Activated CD4-positive, CD25-positive, alpha-beta regulatory T cell treated with anti-CD3 and anti-CD28 coated beads, Interleukin-2, amount 50 U/mL, for 72 hours (primary cell): ENCODE measurements around the gene KRT7.
A peak's percentile ranks its signal among the peaks of the same experiment; 100 is the strongest.
"Not testable (repeated sequence)": the region's sequence is repeated elsewhere in the genome, so short reads cannot be mapped to it uniquely, and the experiment has no call there.

ENCODE experiments used
- DNase-seq: peaks from one replicate; pipeline ENCODE4 v3.0.0; 2021

KRT7 gene

DNA sequence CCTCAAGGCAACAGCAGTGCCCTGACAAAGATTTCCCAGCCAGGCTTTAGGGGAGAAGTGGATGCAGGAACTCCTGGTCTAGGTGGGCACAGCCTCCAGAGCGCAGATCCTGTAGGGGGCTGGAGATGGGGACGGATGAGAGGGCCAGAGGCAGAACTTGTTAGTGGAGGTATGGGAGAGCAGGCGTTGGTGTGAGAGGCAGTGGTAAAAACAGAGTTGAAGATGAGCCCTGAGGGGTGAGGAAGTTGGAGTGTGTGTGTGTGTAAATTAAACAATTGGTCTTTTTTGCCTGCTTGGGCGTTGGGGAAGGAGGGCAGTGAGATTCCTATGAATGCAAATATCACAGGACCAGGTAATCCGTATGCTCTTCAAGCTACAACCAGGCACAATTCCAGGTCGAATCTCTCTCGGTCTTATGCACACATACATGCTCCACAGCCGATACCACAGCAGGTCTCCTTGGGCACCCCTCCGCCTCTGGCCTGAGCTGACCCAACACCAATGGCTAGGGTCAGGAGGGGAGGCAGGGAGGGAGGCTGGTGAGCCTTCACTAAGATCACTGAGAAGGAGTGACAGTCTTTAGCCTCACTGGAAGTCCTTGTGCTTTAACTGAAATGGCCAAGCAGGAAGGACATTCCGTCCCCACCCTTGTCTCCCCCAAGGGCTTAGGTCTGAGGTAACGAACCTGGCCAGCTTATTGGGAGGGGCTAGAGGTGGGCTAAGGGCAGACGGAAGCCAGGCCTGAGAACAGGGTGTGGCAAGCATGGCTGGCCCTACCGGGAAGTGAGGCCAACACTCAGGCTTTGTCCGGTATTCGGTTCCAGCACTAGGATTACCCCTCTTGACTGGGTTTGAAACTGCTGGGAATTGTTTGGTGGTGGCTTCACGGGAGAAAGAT lies 1.5 kb upstream of the KRT7 start:
- no peak for DNase-seq

DNA sequence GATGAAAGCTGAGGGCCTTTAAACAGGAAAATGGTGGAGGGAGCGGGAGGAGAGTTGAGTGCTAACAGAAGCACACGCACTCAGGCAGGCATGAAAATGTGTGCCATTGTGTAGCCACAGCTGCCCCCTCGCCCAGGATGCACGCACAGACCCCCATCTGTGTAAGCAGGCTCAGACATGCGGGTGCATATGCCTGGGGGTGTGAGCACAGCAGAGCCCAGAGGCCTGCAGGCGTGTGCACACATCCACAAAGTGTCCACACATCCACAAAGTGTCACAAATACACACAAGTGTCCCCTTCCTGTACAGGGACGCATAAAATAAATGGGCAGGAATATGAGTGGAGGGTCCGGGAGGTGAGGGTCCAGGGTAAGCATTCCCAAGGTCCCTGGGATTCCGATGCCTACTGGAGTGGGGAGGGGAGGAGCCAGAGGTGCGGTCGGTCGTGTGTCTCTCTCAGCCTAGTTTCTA lies 805 bp upstream of the KRT7 start:
- no peak for DNase-seq

DNA sequence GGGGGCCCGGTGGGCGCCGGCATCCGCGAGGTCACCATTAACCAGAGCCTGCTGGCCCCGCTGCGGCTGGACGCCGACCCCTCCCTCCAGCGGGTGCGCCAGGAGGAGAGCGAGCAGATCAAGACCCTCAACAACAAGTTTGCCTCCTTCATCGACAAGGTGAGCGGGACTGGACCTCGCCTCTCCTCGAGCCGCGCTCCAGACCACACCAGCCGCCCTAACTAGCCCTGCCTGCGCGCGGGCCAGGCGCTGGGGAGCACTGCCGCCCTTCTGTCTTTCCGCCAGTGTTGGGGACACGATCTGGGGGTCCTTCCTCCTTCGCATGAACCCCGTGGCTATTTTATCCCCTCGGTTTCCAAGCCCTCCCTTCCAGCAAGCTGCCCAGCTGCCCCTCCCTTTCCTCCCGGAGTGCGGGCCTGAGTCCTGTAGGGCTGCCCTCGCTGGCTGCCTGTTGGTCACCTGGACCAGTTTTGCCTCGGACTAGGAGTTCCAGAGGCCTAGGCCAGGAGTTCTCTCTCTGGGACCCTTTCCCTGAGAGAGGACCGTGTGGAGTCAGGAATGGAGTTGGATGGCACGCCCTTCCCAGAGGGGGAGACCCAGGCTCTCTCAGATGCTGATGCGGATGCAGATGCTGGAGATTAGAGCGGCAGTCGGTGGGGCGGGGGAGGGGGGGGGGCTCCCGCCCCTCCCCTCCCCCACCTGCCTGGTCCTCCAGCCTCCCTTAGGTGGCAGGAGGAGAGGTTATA lies 592 bp downstream of the KRT7 start:
- DNase-seq, result no peak

DNA sequence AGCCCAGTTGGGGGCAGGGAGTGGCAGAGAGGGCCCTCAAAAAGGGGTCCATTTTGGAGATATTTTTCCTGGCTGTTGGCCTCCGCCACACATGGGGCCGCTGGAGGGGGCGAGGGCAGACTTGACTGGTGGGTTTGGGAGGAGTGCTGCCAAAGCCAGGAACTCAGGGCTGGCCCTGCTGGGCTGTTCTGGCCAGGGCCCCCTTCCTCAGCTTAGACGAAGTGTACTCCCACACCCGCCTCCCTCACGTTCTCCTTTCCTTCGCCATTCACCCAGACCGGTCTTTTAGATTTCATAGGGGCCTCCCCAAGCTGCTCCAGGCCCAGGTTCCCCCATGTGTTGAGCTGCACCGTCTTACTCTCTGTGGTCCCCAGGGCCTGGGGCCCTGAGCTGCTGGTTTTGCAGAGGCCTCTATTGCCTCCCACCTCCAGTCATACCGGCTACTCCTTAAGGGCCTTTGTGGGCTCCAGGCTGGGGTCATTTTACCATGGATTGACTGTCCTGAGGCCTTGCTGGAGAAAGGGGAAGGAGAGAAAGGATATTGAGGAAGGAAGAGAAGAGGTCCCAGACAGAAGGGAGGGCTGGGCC lies 1.3 kb downstream of the KRT7 start:
- DNase-seq, result no peak

DNA sequence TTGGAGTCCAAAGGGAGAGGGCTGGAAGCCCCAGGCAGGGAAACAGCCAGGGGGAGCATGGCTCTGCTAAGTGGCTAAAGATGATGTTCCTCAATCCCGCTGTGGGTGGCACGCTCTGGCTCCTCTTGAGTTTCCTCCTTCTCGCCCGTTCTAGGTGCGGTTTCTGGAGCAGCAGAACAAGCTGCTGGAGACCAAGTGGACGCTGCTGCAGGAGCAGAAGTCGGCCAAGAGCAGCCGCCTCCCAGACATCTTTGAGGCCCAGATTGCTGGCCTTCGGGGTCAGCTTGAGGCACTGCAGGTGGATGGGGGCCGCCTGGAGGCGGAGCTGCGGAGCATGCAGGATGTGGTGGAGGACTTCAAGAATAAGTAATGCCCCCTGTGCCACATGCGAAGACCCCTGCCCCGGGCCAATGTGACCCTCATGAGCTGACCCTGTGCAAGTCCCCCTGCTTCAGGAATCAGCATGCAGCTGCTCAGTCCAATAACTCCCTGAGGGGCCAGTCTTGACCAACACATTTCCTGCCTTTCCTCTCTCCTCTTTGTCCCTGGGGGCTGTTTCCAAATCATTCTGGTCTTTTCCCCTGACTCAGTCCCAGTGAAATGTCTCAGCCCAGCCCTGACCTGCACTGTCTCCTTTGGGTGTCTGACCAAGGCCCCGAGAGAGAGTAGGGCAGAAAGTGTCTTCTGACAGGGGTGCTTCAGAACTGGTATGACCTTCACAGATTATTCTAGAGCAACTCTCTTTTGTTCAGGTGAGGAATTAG lies 2.1 kb downstream of the KRT7 start:
- DNase-seq, result no peak

DNA sequence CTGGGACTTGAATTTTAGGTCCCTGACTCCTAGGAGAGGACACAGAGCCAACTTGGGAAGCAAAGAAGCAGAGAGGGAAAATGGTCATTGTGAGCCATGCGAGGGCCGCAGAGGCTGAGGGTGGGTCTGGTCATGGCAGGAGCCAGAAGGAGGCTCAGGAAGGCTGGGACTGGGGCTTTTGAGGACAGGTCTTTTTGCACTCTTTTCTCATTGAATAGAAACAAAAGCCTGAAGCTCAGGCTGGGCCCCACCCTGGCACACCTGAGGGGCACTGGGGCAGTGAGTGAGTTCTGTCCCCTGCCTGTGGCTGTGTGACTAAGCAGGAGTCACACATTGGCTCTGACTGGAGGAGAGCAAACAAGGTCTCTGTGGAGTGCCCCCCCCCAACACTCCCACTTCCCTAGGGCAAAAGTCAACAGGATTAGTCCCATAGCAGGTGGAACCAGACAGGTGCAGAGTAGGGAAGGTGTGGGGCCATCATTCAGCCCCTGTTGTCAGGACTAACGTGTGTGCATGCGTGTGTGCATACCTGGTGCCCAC lies 2.8 kb downstream of the KRT7 start:
- DNase-seq, result no peak

DNA sequence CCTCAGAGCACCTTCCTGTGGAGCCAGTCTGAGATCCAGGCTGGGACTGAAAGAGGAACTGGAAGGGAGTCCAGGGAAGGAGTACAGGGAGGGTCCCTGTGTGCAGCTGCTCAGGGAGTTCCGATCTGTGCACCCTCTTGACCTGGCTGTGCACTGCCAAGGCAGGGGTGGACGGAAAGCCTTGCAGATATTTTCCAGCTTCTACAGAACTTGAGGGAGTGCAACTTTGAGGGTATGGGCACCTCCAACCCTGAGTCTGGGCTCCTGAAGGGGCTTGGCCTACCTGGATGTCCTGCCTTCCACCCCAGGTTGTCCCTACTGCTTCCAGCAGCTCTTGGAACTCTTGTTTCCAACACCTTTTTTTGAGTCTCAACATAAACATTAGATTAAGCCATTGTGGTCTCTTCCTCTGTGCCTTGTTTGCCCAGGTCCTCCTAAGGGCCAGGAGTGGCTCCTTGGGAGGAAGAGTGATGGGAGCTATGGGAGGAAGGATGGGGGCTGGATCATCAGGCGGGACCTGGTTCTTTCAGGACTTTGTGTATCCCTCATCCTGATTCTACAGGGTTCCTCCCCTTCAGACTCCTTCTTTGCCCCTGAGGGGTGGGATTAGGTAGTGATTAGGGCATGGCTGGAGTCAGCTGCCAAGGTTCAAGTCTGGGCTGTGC lies 3.5 kb downstream of the KRT7 start:
- DNase-seq, result no peak

DNA sequence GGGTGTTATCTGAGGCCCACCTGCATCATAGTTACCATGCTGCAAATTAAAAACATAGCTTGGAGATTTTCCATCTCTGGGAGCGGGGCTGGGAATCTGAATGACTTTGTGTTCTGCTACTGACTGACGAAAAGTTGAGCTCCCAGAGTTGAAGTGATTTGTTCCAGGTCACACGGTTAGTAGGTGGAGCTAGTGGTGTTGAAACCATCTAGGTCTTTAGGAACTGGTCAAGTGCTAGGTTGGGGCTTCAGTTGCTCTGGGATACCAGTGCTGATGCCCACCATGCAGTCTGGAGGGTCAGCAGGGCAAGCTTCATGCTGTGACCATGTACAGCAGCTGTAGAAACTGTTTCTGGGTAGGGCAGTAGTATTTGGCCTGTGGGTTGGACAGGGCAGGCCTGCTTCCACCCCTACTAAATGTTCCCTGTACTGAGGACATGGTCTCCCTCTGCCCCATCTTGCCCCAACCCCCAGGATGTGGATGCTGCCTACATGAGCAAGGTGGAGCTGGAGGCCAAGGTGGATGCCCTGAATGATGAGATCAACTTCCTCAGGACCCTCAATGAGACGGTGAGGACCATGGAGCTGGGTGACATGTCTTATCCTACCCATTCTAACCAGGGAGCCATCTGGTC lies 5.3 kb downstream of the KRT7 start:
- no peak for DNase-seq

DNA sequence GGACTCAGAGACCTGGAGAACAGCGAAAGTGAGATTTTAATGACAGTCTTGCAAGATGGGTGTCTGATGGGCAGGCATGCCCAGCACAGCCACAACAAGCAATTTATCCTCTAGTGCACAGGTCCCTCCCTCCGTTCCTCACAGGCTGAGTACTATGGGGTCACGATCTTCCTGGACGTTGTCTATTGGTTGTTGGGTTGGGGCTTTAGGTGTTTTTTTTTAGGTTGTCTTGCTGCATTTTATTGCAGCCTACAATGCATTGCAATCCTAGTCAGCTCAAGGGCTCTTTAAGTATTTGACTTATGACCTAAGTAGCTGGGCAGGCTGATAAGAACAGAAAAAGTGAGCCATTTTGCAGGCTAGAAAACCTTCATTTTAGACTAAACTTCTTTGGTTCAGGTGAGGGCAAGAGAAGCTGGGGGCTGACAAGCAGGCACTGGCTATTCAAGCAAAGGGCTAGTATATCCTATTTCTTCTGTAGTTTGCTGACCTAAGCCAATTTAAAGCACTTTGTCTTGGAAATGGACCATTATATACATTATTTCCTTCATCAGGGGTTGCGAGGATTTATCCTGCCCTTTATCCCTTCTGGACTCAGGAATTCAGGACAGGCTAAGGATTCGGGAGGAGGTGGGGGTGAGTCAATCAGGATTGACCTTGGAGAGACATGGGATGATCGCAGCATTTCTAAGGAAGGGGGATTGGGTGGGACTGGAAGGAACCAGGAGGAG lies 6.0 kb downstream of the KRT7 start:
- DNase-seq, result no peak

DNA sequence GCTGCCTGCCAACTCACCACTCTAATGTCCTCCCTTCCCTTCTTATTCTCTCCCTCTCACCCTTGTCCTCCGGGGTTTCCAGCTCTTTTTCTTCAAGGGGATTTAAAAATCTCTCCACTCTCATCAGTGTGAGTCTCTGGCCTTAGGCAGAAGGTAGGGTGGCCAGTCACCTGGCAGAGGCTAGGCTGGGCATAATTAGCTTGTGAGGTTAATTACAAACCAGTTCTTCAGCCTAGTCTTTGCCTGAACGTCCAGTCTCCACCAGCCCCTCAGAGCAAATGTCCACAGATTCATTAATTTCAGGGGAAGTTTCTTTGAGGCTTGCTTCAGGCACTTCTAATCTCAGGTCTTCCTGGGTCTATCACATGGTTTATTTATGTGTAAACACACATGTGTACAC lies 6.7 kb downstream of the KRT7 start:
- DNase-seq, result no peak

DNA sequence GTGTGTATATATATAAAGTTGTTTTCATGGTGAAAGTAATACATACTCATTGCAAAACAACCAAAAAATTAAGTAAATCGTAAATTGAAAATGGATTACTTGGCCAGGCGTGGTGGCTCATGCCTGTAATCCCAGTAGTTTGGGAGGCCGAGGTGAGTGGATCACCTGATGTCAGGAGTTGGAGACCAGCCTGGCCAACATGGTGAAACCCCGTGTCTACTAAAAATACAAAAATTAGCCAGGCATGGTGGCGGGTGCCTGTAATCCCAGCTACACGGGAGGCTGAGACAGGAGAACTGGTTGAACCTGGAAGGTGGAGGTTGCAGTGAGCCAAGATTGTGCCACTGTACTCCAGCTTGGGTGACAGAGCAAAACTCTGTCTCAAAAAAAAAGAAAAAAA lies 7.2 kb downstream of the KRT7 start:
- not testable (repeated sequence) for DNase-seq

DNA sequence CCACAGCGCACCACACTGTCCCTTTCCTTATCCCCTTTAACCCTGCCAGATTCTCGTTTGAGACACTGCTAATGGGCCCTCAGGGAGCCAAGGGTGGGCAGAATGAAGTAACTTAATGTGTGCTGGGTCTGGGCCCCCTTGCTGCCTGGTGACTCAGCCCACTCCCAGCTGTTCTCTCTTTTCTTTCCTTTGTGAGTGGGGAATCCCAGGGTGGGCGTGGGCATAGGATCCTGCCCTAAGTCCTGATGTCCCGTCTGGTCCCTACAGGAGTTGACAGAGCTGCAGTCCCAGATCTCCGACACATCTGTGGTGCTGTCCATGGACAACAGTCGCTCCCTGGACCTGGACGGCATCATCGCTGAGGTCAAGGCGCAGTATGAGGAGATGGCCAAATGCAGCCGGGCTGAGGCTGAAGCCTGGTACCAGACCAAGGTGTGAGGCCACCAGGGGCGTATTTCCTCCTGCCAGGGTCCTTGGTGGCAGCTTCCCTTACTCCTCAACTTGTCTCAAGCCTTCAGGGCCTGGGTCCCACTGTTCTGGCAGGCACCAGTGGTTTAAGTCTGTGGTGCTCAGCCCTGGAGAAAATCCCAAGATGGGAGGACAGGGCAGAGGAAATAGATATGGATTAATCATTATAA lies 8.3 kb downstream of the KRT7 start:
- no peak for DNase-seq

DNA sequence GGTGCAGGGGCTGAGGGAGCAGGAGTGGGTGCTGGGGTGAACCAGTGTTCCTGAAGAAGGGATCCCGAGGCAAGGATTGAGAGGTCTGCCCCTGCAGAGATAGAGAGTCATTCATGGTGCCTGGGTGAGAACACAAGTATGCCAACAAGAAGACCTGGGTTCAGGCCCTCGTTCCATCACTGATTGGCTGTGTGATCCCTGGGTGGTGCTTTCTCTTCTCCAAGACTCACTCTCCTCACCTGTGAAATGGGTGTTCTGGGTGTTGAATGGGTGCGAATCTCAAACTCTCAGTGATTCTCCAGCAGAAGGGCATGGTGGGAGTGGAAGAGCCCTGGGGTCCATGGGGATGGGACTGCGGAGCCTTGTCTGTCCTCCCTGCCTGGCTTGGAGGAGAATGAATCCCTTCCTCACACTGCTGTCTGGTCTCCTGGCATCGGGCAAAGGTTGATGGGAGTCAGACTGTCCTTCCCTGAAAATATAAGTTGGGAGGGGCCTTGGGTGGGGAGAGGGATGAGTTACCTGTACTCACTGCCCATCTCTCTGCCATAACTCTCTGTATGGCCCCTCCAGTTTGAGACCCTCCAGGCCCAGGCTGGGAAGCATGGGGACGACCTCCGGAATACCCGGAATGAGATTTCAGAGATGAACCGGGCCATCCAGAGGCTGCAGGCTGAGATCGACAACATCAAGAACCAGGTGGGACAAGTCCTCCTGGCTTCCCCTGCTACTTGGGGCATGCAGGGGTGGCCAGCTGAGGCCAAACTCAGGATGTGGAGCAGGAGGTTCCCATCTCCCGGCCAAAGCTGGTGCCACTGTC lies 9.6 kb downstream of the KRT7 start:
- no peak for DNase-seq

DNA sequence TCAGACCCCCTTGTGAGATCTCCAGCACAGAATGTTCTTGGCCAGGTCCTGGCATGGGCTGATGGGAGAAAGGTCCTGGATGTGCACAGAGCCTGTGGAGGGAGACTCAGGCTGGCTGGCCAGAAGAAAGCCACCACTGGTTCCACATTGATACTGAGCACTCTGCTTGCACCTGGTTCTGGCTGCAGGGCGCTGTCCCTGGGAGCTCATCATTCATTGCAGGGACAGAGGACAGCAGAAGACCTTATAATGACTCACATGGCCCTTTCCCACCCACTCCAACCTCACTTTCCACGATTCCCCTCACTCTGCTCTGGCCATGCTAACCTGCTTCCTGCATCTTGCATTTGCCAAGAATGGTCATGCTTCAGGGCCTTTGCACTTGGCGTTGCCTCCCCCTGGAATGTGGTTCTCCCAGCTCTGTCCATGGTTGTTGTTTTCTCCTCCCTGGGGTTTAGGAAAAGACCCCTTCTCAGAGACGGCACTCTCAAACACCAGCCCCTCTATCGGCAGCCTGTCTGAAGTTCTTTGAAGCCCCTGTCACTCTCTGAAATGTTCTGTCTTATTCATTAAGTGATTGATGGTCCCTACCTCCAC lies 10.3 kb downstream of the KRT7 start:
- DNase-seq, result no peak

DNA sequence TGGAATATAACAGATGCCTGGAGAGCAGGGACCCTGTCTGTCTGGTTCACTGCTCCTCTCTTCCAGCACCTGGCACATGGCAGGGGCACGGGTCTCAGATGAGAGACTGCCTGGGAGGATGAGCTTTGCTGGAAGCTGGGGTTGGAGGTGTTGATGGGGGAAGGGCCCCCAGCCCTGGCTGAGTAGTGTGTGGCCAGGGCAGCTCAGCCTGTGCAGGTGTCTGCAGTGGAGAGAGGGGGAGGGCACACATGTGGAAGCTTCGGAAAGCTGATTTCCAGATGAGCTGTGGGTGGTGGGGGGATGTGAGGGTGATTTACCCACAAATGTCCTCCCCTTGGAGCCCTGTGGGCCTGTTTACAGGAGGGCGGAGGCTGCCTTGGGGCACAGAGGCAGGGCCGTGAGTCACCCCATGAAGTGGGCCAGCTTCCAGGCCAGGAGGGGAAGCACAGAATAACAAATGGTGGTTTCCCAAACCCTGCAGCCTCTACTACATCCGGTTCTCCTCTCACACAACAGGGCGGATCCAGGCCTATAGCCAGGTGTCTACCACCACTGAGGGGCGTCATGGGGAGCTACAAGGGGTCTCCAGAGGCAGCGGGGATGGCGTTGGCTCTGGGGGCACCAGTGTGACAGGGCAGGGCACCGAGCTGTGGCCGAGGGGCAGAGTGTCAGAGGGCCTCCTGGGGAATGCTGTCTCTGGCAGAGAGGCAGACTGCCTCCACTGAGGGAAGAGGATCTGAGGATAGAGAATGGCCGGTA lies 11.0 kb downstream of the KRT7 start:
- peak; percentile 54 for DNase-seq

DNA sequence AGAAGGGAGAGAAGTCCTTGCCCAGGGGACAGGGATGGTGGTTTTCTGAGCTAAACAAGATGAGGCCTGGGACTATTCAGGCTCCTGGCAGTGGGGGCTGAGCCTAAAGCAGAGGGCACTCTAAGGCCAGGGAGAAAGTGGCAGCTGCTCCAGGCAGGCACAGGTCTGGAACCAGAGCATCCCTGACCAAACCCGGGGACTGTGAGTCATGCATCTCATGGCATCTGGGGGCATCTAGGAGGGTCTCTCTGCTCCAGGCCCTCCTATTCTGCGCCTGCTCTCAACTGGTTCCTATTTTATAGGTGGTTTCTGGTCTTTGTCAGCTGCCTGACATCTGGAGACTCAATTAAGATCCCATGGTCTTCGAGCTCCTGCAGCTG lies 11.6 kb downstream of the KRT7 start:
- no peak for DNase-seq

DNA sequence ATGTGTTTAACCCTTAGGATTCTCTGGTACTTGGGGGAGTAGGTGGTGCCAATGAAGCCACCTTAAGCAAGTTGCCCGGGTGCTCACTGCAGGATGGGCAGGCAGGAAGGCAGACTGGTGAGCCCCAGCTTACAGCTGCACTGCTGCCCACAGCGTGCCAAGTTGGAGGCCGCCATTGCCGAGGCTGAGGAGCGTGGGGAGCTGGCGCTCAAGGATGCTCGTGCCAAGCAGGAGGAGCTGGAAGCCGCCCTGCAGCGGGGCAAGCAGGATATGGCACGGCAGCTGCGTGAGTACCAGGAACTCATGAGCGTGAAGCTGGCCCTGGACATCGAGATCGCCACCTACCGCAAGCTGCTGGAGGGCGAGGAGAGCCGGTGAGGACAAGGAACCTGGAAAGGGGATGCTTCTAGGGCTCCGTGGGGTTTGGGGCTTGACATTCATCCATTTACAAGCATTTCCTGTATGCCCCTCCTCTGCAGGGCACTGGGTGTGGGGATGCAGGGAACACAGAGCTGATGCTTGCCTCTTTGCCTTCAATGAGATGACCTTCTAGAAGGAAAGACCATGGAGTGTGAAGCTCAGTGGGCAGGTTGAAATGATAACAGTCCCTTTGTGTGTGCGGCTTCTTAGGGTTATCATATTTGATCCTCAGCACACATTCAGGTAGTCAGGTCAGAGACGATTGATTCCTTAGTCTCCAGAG lies 12.4 kb downstream of the KRT7 start:
- DNase-seq, result no peak
